GM21423 (cell line): ENCODE results near the gene CHD9NB.
A peak's percentile ranks its signal among the peaks of the same experiment; 100 is the strongest.
"Not testable (repeated sequence)": the region's sequence is repeated elsewhere in the genome, so short reads cannot be mapped to it uniquely, and the experiment has no call there.

Source experiments
- ATAC-seq: cut with Tn5 transposase; IDR thresholded peaks from one replicate; pipeline ENCODE4 v1.9.1; 2021; ENCODE audit warnings: mild to moderate bottlenecking, moderate library complexity; ENCODE audit not compliant: unreplicated experiment

The CHD9NB gene

DNA sequence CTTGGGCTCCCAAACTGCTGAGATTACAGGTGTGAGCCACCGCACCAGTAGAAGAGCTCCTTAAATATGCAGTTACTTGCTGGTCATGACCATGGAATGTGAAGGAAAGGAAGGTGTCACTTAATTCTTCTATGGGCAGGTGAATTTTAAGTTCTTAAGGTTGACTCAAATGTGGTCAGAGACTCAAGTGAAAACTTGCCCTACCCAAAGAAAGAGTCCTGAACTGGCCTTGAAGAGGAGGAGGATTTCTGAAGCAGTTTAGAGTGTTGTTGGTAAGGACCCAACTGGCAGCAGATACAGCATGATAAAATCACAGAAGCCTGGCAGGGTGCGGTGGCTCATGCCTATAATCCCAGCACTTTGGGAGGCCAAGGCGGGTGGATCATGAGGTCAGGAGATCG is 31.4 kb upstream of the CHD9NB start:
- ATAC-seq, result no peak

DNA sequence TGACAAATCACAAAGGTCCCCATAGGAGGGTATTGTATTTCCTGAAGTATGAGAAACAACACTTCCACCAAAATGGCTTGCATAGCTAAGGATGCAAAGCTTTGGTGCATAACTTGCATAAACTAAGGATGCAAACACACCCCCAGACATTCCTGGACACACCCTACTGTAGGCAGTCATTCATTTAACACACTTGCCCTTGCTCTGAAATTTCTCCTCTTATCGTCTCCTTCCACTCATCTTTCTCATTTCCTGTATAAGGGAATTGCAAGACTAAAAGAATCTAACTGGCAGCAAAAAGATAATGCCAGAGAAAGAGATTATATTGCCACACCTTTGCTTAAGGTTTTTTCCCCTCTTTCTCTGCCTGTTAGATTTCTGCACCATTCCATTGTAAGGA is 30.4 kb upstream of the CHD9NB start:
- no peak for ATAC-seq

DNA sequence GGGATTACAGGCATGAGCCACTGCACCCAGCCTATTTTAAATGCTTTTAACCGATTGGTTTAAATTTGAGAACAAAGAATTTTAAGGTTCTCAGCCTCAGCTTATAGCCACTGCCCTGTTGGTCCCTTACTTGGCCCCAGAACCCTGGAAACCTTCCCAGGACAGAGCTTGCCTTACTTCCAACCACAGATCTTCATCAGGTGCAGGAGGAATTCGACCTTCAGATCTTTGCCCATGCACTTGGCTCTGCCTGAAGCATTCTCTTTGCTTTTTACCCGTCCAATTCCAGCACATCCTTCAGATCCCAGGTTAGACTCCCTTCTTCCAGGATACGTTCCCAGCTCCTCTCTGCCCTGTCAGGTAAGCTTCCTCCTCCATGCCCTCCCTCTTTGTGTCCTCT is 29.8 kb upstream of the CHD9NB start:
- no peak for ATAC-seq

GRCh38 chr16:53081686-53082407 is 29.1 kb upstream of the CHD9NB start:
- no peak for ATAC-seq

DNA sequence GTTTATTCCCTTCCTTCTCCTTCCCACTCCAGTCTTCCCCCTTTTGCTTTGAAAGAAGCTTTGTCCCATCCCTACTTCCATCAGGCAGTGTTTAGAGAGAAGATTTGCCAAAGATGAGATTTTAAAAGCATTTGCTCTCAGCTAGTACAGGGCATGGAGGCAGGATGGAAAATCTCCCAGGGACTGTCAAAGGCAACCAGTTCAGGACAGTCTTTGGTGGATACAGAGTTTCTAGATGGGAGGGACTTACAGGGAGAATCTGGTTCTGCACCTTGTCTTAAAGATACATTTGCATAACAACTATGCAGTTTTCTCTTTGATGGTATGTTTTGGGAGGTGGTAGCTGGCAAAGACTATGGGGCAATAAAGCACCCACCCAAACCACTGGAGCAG is 28.3 kb upstream of the CHD9NB start:
- ATAC-seq, result no peak

DNA sequence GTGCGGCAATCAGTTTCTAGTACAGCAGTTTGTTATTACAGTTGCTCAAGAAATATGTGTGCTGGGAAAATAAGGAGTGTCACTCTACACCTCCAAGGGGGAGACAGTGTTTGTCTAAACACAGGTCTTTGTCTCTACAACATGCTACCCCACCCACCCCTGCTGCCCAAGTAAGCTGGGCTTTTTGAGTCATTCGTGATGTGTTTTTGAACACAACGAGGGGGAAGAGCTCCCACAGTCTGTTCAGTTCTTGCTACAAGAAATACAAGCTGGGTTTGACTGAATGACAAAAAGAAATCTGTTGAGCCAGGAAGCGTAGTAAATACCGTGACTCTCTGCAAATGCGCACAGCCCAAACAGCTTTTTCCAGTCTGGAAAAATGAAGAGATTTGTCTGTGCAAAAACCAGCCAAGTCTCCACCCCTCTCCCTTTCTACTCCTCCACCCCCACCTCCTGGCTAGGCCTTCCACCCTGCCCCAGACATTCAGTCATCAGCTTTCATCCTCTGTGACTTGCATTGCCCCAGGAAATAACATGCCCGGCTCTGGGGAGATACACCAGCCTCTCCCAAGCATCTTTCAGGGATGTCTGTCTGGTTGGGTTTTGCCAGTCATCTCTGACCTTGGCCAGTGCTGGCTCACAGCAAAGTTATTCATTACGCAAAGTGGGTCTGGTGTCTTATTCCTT is 27.8 kb upstream of the CHD9NB start:
- ATAC-seq, result no peak

DNA sequence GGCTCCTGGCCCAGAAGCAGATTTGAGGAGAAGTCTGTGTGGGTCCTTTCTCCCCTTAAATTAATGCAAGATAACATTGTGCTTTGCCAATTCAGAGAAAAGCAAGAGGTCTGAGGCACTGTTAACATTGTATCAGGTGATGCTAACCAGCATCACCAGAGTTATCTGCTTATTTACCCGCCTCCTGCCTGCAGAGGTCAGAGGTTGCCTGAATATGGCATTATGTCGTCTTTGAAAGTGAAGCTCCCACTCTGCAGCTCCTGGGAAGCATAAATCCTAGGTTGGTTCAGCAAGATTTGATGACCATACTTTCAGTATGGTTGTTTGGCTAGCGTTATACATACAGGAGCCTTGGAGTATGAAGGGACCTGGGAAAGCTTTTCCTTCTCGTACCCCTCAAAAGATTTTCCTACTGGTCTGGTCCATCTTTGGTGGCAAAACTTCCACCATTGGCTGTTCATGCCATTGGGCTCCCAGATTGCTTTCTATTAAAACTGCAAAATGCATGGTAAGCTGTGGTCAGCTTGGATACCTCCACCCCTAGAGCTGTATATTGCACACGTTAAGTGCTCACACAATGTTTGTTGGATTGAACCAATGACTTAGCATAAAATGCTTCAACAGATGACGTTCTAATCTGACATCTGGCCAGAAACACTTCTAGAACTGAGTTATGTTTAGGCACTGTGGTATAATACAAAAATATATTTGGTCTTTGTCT is 26.2 kb upstream of the CHD9NB start:
- ATAC-seq, result no peak

DNA sequence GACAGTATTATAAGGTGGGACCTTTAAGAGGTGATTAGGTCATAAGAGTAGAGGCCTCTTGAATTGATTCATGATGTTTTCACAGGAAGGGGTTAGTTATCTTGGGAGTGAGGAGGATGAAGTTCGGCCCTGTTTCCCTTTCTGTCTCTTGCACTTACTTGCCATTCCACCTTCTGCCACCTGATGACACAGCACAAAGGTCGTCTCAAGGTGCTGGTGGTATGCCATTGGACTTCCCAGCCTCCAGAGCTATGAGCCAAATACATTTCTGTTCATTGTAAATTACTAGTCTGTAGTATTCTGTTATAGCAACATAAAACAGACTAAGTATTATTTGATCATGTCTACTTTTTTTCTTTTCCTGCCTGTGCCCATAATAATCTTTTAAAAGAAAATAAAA is 25.6 kb upstream of the CHD9NB start:
- ATAC-seq, result no peak

GRCh38 chr16:53075461-53075860 is 22.8 kb upstream of the CHD9NB start:
- not testable (repeated sequence) for ATAC-seq

DNA sequence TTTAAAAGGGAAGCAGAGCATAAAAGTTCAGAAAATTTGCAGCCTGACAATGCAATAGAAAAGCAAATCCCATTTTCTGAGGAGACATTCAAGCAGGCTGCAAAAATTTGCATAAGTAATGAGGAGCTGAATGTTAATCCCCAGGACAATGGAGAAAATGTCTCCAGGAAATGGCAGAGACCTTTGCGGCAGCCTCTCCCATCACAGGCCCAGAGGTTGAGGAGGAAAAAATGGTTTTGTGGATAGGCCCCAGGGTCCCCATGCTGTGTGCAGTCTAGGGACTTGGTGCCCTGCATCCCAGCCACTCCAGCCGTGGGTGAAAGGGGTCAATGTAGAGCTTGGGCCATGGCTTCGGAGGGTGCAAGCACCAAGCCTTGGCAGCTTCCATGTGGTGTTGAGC is 21.6 kb upstream of the CHD9NB start:
- not testable (repeated sequence) for ATAC-seq

GRCh38 chr16:53073022-53073421 is 20.3 kb upstream of the CHD9NB start:
- no peak for ATAC-seq

DNA sequence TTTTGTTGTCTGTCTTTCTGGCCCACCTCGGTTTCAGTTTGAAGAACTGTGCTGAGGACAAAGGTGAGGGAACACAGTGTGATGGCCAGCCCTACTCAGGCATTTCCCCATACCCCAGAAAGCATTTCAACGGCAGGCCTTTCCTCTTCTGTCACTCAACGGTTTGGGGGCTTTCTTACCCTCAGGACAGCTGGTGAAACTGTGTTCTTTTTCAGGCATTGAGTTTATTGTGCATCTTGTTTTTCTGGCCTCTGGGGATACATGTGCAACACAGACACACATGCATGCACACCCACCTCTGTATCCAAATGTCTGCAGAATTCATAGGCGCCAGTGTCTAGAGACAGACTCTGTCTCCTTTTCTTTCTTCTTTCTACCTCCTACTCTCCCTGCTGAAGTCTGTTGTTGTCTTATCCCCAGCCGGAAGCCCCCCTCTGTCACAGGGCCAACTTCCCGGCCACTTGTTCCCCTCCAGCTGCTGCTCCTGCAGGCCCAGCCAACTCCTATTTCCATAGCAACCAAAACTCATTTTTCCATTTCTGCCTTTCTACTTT is 19.1 kb upstream of the CHD9NB start:
- peak; percentile 48 for ATAC-seq

GRCh38 chr16:53069772-53070171 is 17.1 kb upstream of the CHD9NB start:
- ATAC-seq, result no peak

GRCh38 chr16:53068423-53068833 is 15.7 kb upstream of the CHD9NB start:
- peak; percentile 58 for ATAC-seq

GRCh38 chr16:53067675-53068074 is 15.0 kb upstream of the CHD9NB start:
- ATAC-seq, result no peak

DNA sequence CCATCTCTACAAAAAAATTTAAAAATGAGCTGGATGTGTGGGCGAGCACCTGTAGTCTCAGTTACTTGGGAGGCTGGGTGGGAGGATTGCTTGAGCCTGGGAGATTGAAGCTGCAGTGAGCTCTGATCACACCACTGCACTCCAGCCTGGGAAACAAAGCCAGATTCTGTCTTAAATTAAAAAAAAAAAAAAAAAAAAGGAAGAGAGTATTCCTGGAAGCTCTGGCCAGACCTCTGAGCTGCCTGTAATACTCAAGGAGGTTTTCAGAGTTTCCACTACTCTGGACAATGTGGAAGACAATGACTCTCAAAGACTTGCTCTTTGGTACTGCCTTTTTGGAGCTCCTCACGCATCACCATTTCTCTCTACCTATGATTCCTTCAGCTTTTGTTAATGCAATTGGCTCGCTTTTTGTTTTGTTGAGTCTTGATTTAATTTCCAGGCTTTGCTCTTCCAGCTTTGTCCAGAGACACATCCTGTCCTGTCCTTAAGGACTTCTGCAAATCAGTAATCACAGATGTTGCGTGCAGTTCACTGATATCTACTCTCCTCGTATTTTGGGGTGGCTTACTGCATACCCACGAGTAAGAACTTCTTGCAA is 12.9 kb upstream of the CHD9NB start:
- ATAC-seq, result no peak

GRCh38 chr16:53064081-53064578 is 11.4 kb upstream of the CHD9NB start:
- ATAC-seq, result no peak

GRCh38 chr16:53061701-53062159 is 9.0 kb upstream of the CHD9NB start:
- ATAC-seq, result peak; percentile 82

GRCh38 chr16:53061256-53061655 is 8.6 kb upstream of the CHD9NB start:
- ATAC-seq, result peak; percentile 15

GRCh38 chr16:53059672-53060071 is 7.0 kb upstream of the CHD9NB start:
- ATAC-seq, result no peak

GRCh38 chr16:53058882-53059281 is 6.2 kb upstream of the CHD9NB start:
- ATAC-seq, result no peak
